H1 (cell line): ENCODE measurements around the gene PDGFRA.

Experiments used
- EZH2 ChIP-seq: fragments of 200-600 bp; sonication (generic); IDR thresholded peaks from 2 replicates; pipeline ENCODE4 v1.7.1; 2012; ENCODE audit warnings: low read depth, mild to moderate bottlenecking, moderate library complexity, low read length, inconsistent platforms; ENCODE audit not compliant: severe bottlenecking
- HDAC6 ChIP-seq: IDR thresholded peaks from one replicate; pipeline ENCODE4 v1.7.1; 2012; ENCODE audit warnings: low read depth, mild to moderate bottlenecking, inconsistent platforms, low read length, moderate library complexity

GRCh38 chr4:54333657-54334056 is 104.6 kb downstream of the PDGFRA start:
- no peak for TF ChIP-seq HDAC6
- TF ChIP-seq EZH2, result no peak
